Measurements from ENCODE around the gene FBXW9. TPM values are rescaled to one million over a fixed set of nuclear protein-coding genes. Genes with fewer than 3 reads are reported as not detected.

Gene FBXW9
- total and polyA plus RNA-seq, 2 of the 8 experiments (the other 6 are each of a cell fraction or from before 2014, with no cell fraction given): 10.8 to 30.1 TPM

DNA sequence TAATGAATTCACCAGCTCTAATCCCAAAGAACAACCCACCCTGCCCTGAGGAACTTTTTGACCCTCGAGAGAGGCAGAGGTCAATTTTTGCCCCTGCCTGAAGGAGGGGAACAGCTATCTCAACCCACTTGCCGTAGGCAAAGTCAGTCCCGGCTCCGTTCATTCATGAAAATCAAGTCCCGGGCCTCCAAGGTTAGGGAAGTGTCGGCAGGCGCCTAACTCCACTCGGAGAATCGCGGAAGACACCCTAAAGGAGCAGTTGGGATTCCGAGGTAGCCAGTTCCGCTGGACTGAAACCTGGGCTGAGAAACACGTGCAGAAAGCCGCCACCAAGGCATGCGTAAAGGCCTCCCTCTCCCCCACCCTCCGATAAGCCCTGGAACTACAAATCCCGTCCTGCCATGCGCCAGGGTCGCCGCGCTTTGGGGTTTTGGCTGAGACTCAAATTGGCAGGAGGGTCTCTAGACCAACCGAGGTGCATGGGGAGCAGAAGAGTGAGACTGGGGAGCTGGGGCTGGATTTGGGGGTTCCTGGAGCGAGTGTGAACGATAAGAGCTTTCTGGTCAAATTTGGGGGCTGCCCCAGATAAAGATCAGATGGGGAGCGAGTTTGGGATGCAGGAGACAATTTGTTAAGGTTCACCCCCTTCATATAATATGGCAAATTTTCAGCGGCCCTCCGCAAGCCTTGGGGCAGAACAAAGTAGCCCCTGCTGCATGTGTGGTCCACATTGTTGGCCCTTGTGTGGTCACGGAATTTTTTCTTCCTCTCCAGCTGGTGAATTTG is 27.4 kb upstream of the FBXW9 start, which contains the start of gene TNPO2 (continued):
- TF ChIP-seq NANOG (IDR thresholded peaks at IDR 0.05; ENCODE audit: insufficient read depth, low read depth, low read length, poor library complexity, severe bottlenecking) (no peak), SP4 (IDR thresholded peaks at IDR 0.05; ENCODE audit: low read length) (no peak), CHD2 (IDR thresholded peaks at IDR 0.05; ENCODE audit: low read length) (no peak), GABPA (IDR thresholded peaks at IDR 0.05; ENCODE audit: borderline replicate concordance, insufficient read depth, low read length) (no peak), KDM5A (IDR thresholded peaks at IDR 0.05; ENCODE audit: low read length) (peak; percentile 52; the same call in 1 of the 2 replicates), HDAC6 (IDR thresholded peaks at IDR 0.05; ENCODE audit: low read depth, low read length) (no peak), TAF7 (optimal IDR thresholded peaks at IDR 0.05; ENCODE audit: borderline replicate concordance, low read depth, low read length) (peak; percentile 61), GTF2F1 (IDR thresholded peaks at IDR 0.05; ENCODE audit: borderline replicate concordance, low read depth, low read length) (0 out of 2 replicates have a peak, but pooled peaks have one; percentile 16), EZH2 (IDR thresholded peaks at IDR 0.05; ENCODE audit: low read depth, low read length, severe bottlenecking) (no peak), CREB1 (IDR thresholded peaks at IDR 0.05) (peak; percentile 55; the same call in 1 of the 2 replicates), JUND (IDR thresholded peaks at IDR 0.05; ENCODE audit: low read length) (no peak), CEBPB (IDR thresholded peaks at IDR 0.05; ENCODE audit: low read depth, low read length) (no peak), SAP30 (IDR thresholded peaks at IDR 0.05; ENCODE audit: insufficient read depth, insufficient replicate concordance, low read length) (peak; percentile 91), RFX5 (IDR thresholded peaks at IDR 0.05; ENCODE audit: borderline replicate concordance, low read depth, low read length) (no peak), SP2 (IDR thresholded peaks at IDR 0.05; ENCODE audit: low read length) (no peak), SIRT6 (IDR thresholded peaks at IDR 0.05; ENCODE audit: low read length) (no peak), SRF (IDR thresholded peaks at IDR 0.05; ENCODE audit: low read depth, low read length) (no peak), FOSL1 (IDR thresholded peaks at IDR 0.05; ENCODE audit: insufficient read depth, low read depth, low read length) (no peak), BACH1 (IDR thresholded peaks at IDR 0.05; ENCODE audit: low read length) (no peak), TEAD4 (IDR thresholded peaks at IDR 0.05; ENCODE audit: low read depth, low read length) (no peak), SIX5 (IDR thresholded peaks at IDR 0.05; ENCODE audit: low read depth, low read length) (peak; percentile 69), CBX8 (IDR thresholded peaks at IDR 0.05; ENCODE audit: borderline replicate concordance, low read depth, low read length) (no peak)
- TF ChIP-seq, protein P1, sequence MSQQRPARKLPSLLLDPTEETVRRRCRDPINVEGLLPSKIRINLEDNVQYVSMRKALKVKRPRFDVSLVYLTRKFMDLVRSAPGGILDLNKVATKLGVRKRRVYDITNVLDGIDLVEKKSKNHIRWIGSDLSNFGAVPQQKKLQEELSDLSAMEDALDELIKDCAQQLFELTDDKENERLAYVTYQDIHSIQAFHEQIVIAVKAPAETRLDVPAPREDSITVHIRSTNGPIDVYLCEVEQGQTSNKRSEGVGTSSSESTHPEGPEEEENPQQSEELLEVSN (IDR thresholded peaks at IDR 0.05): peak; percentile 51; the same call in 1 of the 2 replicates
- TF ChIP-seq, protein P2, sequence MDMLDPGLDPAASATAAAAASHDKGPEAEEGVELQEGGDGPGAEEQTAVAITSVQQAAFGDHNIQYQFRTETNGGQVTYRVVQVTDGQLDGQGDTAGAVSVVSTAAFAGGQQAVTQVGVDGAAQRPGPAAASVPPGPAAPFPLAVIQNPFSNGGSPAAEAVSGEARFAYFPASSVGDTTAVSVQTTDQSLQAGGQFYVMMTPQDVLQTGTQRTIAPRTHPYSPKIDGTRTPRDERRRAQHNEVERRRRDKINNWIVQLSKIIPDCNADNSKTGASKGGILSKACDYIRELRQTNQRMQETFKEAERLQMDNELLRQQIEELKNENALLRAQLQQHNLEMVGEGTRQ (IDR thresholded peaks at IDR 0.05; ENCODE audit: low read length): peak; percentile 44; the same call in 1 of the 2 replicates

Measured in H1 (cell line).